CD4-positive, CD25-positive, alpha-beta regulatory T cell (primary cell): Measurements from ENCODE around the gene METTL16. TPM values are rescaled to one million over a fixed set of nuclear protein-coding genes. Genes with fewer than 3 reads are reported as not detected.
"Not testable (repeated sequence)": the region's sequence is repeated elsewhere in the genome, so short reads cannot be mapped to it uniquely, and the experiment has no call there.

Experiments used
- ATAC-seq, 2 donors: fragments of 150-1000 bp; cut with Tn5 transposase; one replicate each; pipeline ENCODE4 v1.10.0; 2021; ENCODE audit warnings: low read depth in 2 of 2, moderate number of reproducible peaks in 2 of 2, moderate library complexity in 1 of 2
- DNase-seq, 3 donors: peaks; one replicate each; pipeline versions ENCODE4 v3.0.0 to v3.0.0-alpha.2; 2012 to 2022; ENCODE audit warnings: mixed read lengths in 1 of 3
- H3K27ac ChIP-seq: one replicate; pipeline ENCODE4 v1.7.0; 2013; ENCODE audit warnings: mild to moderate bottlenecking, low read length; ENCODE audit not compliant: insufficient read depth, poor library complexity, severe bottlenecking
- H3K27me3 ChIP-seq: one replicate; pipeline ENCODE4 v1.7.0; 2013; ENCODE audit warnings: low read length; ENCODE audit not compliant: control insufficient read depth, insufficient read depth
- H3K36me3 ChIP-seq: one replicate; pipeline ENCODE4 v1.7.0; 2013; ENCODE audit warnings: mild to moderate bottlenecking, low read length, moderate library complexity; ENCODE audit not compliant: control insufficient read depth, insufficient read depth
- H3K4me1 ChIP-seq: 2 replicates; pipeline ENCODE4 v1.7.0; 2013; ENCODE audit warnings: mild to moderate bottlenecking, low read length; ENCODE audit not compliant: insufficient read depth, control insufficient read depth, poor library complexity, severe bottlenecking
- H3K4me3 ChIP-seq: one replicate; pipeline ENCODE4 v1.7.0; 2013; ENCODE audit warnings: low read depth, mild to moderate bottlenecking, low read length, moderate library complexity
- H3K9me3 ChIP-seq, 2 experiments: 1 replicate in 1 of 2; 2 replicates in 1 of 2; pipeline ENCODE4 v1.7.0; 2013; ENCODE audit warnings: low read length in 2 of 2, mild to moderate bottlenecking in 1 of 2, moderate library complexity in 1 of 2; ENCODE audit not compliant: control insufficient read depth in 2 of 2
- H3K27ac Mint-ChIP-seq, 3 donors: one replicate each; pipeline ENCODE4 v1.8.0; 2020 to 2022; ENCODE audit warnings: mild to moderate bottlenecking in 3 of 3, mixed read lengths in 3 of 3, moderate library complexity in 2 of 3
- H3K27me3 Mint-ChIP-seq: one replicate; pipeline ENCODE4 v1.8.0; 2022; ENCODE audit warnings: mild to moderate bottlenecking, mixed read lengths
- H3K36me3 Mint-ChIP-seq: one replicate; pipeline ENCODE4 v1.8.0; 2020; ENCODE audit warnings: mixed read lengths
- H3K4me1 Mint-ChIP-seq, 4 donors: one replicate each; pipeline ENCODE4 v1.8.0; 2020 to 2022; ENCODE audit warnings: mixed read lengths in 4 of 4, mild to moderate bottlenecking in 1 of 4
- H3K4me3 Mint-ChIP-seq, 4 donors: one replicate each; pipeline ENCODE4 v1.8.0; 2020 to 2022; ENCODE audit warnings: mild to moderate bottlenecking in 4 of 4, mixed read lengths in 4 of 4, moderate library complexity in 3 of 4
- H3K9me3 Mint-ChIP-seq, 7 donors: one replicate each; pipeline ENCODE4 v1.8.0; 2020 to 2022; ENCODE audit warnings: mixed read lengths in 7 of 7, mild to moderate bottlenecking in 3 of 7, moderate library complexity in 2 of 7
- polyA plus RNA-seq, 4 donors: library from polyadenylated mRNA; unstranded; fragments of 300-500 nt; fragmentation: Illumina TruSeq; gene quantifications; one replicate each; pipeline ENCODE4 v1.2.3, GENCODE V29; 2021
- total RNA-seq: library from RNA; stranded (reverse); gene quantifications from one replicate; pipeline ENCODE4 v1.2.3, GENCODE V29; 2022

Gene METTL16
- total and polyA plus RNA-seq, 5 donors from 2014 or later, result 12.9 to 39.2 (median 16.9) TPM

GRCh38 chr17:2500446-2500845, 11.2 kb downstream of the METTL16 start:
- Histone ChIP-seq H3K4me1 (no peaks in the 10 kb centered on the region), H3K36me3 (peaks cover 44% of the 10 kb centered on the region), H3K27me3 (no peaks in the 10 kb centered on the region), H3K27ac (no peak overlapping the region), H3K4me3 (no peak overlapping the region), H3K9me3 (no peaks in the 10 kb centered on the region)
- Mint-ChIP-seq H3K27ac (peak overlapping the region in 1 of 3 donors; percentile 69), H3K4me1 (peaks cover 11 to 27% (median 13%) of the 10 kb centered on the region in 4 donors), H3K27me3 (no peaks in the 10 kb centered on the region), H3K4me3 (no peak overlapping the region), H3K9me3 (no peaks in the 10 kb centered on the region), H3K36me3 (peaks cover 34% of the 10 kb centered on the region)
- no peak for DNase-seq
- ATAC-seq, result no peak

GRCh38 chr17:2489286-2489685, 22.4 kb downstream of the METTL16 start:
- H3K4me1 Mint-ChIP-seq, result peaks cover 0 to 47% (median 31%) of the 10 kb centered on the region in 4 donors
- H3K4me1 ChIP-seq, H3K9me3 ChIP-seq, H3K36me3 ChIP-seq, H3K27me3 Mint-ChIP-seq, ATAC-seq, H3K4me3 ChIP-seq, H3K9me3 Mint-ChIP-seq, H3K27me3 ChIP-seq, H3K36me3 Mint-ChIP-seq, DNase-seq, H3K27ac Mint-ChIP-seq, H3K27ac ChIP-seq, H3K4me3 Mint-ChIP-seq: not testable (repeated sequence)

- Histone ChIP-seq H3K27ac (no peak overlapping the region), H3K27me3 (no peaks in the 10 kb centered on the region), H3K9me3 (no peaks in the 10 kb centered on the region), H3K4me3 (no peak overlapping the region), H3K4me1 (peaks cover 10% of the 10 kb centered on the region), H3K36me3 (peaks cover 8% of the 10 kb centered on the region)
- Mint-ChIP-seq H3K4me1 (peaks cover 11 to 61% (median 45%) of the 10 kb centered on the region in 4 donors), H3K27ac (peak overlapping the region in 1 of 3 donors; percentile 45), H3K36me3 (peaks cover 8% of the 10 kb centered on the region), H3K27me3 (no peaks in the 10 kb centered on the region), H3K4me3 (no peak overlapping the region), H3K9me3 (no peaks in the 10 kb centered on the region)
- no peak for ATAC-seq
- no peak for DNase-seq
Observed at GRCh38 chr17:2487306-2487705, 24.4 kb downstream of the METTL16 start.

GRCh38 chr17:2486709-2487108, 25.0 kb downstream of the METTL16 start:
- H3K36me3 ChIP-seq, H3K9me3 ChIP-seq, H3K4me3 ChIP-seq, H3K36me3 Mint-ChIP-seq, DNase-seq, ATAC-seq, H3K9me3 Mint-ChIP-seq, H3K27ac ChIP-seq, H3K27me3 ChIP-seq, H3K27me3 Mint-ChIP-seq: not testable (repeated sequence)
- Mint-ChIP-seq H3K27ac (peak overlapping the region in 2 of 3 donors; percentile 45 to 84), H3K4me1 (peaks cover 17 to 64% (median 50%) of the 10 kb centered on the region in 4 donors), H3K4me3 (peak overlapping the region in 1 of 4 donors; percentile 51)
- peaks cover 16% of the 10 kb centered on the region for H3K4me1 ChIP-seq

GRCh38 chr17:2485970-2486369, 25.7 kb downstream of the METTL16 start:
- H3K4me3 Mint-ChIP-seq, result no peak overlapping the region
- no peak overlapping the region for H3K4me3 ChIP-seq
- H3K27me3 ChIP-seq, result no peaks in the 10 kb centered on the region
- no peak overlapping the region for H3K27ac ChIP-seq
- H3K9me3 Mint-ChIP-seq, result no peaks in the 10 kb centered on the region
- no peak for ATAC-seq
- peak overlapping the region in 1 of 3 donors; percentile 0 for H3K27ac Mint-ChIP-seq
- no peaks in the 10 kb centered on the region for H3K9me3 ChIP-seq
- H3K36me3 Mint-ChIP-seq, result peaks cover 8% of the 10 kb centered on the region
- peaks cover 24 to 69% (median 53%) of the 10 kb centered on the region in 4 donors for H3K4me1 Mint-ChIP-seq
- DNase-seq, result no peak
- H3K27me3 Mint-ChIP-seq, result no peaks in the 10 kb centered on the region
- peaks cover 16% of the 10 kb centered on the region for H3K4me1 ChIP-seq
- peaks cover 8% of the 10 kb centered on the region for H3K36me3 ChIP-seq

GRCh38 chr17:2485543-2485942, 26.1 kb downstream of the METTL16 start:
- no peaks in the 10 kb centered on the region for H3K27me3 Mint-ChIP-seq
- Histone ChIP-seq H3K27ac (no peak overlapping the region), H3K4me1 (peaks cover 16% of the 10 kb centered on the region), H3K36me3 (peaks cover 7% of the 10 kb centered on the region), H3K4me3 (no peak overlapping the region), H3K27me3 (no peaks in the 10 kb centered on the region), H3K9me3 (no peaks in the 10 kb centered on the region)
- DNase-seq (no peak), ATAC-seq (no peak)
- H3K4me1 Mint-ChIP-seq, result peaks cover 26 to 71% (median 52%) of the 10 kb centered on the region in 4 donors
- H3K27ac Mint-ChIP-seq, result peak overlapping the region in 1 of 3 donors; percentile 0
- H3K36me3 Mint-ChIP-seq, result peaks cover 8% of the 10 kb centered on the region
- no peak overlapping the region for H3K4me3 Mint-ChIP-seq
- no peaks in the 10 kb centered on the region for H3K9me3 Mint-ChIP-seq

- Mint-ChIP-seq H3K9me3 (no peaks in the 10 kb centered on the region), H3K4me3 (no peak overlapping the region), H3K27me3 (no peaks in the 10 kb centered on the region), H3K36me3 (peaks cover 8% of the 10 kb centered on the region), H3K27ac (no peak overlapping the region), H3K4me1 (peaks cover 30 to 75% (median 55%) of the 10 kb centered on the region in 4 donors)
- Histone ChIP-seq H3K36me3 (peaks cover 3% of the 10 kb centered on the region), H3K4me1 (peaks cover 16% of the 10 kb centered on the region), H3K4me3 (no peak overlapping the region), H3K27ac (no peak overlapping the region), H3K27me3 (no peaks in the 10 kb centered on the region), H3K9me3 (no peaks in the 10 kb centered on the region)
- no peak for DNase-seq
- ATAC-seq, result no peak
Observed at GRCh38 chr17:2484876-2485275, 26.8 kb downstream of the METTL16 start.

- H3K4me1 ChIP-seq, result peaks cover 16% of the 10 kb centered on the region
- DNase-seq (no peak), ATAC-seq (no peak)
- Mint-ChIP-seq H3K27ac (peak overlapping the region; percentile 90 to 91 (median 91)), H3K4me3 (peak overlapping the region in 2 of 4 donors; percentile 31 to 38), H3K36me3 (peaks cover 9% of the 10 kb centered on the region), H3K27me3 (no peaks in the 10 kb centered on the region), H3K4me1 (peaks cover 30 to 68% (median 51%) of the 10 kb centered on the region in 4 donors), H3K9me3 (no peaks in the 10 kb centered on the region)
- peak overlapping the region; percentile 79 for H3K27ac ChIP-seq
- H3K9me3 ChIP-seq, result no peaks in the 10 kb centered on the region
- peaks cover 7% of the 10 kb centered on the region for H3K36me3 ChIP-seq
- H3K27me3 ChIP-seq, result no peaks in the 10 kb centered on the region
- H3K4me3 ChIP-seq, result no peak overlapping the region
Observed at GRCh38 chr17:2483084-2483483, 28.6 kb downstream of the METTL16 start.
